H9 (cell line): ENCODE data around the gene CALHM4. TPM values are rescaled to one million over a fixed set of nuclear protein-coding genes. Genes with fewer than 3 reads are reported as not detected.

Experiments used
- DNase-seq: peaks from one replicate; pipeline ENCODE4 v3.0.0-alpha.2; 2017
- H2AFZ ChIP-seq: one replicate; pipeline ENCODE4 v1.6.1; 2013; ENCODE audit warnings: mild to moderate bottlenecking, low read length, control low read depth, moderate library complexity
- H2AK5ac ChIP-seq: 2 replicates; pipeline ENCODE4 v1.6.1; 2013; ENCODE audit warnings: low read length, control low read depth, mixed read lengths; ENCODE audit not compliant: insufficient read length
- H2BK120ac ChIP-seq: one replicate; pipeline ENCODE4 v1.6.1; 2013; ENCODE audit warnings: low read depth, mild to moderate bottlenecking, low read length, control low read depth, inconsistent platforms; ENCODE audit not compliant: poor library complexity, severe bottlenecking
- H2BK12ac ChIP-seq: 2 replicates; pipeline ENCODE4 v1.6.1; 2013; ENCODE audit warnings: low read length, control low read depth, mixed read lengths, low read depth; ENCODE audit not compliant: insufficient read length
- H2BK15ac ChIP-seq: 2 replicates; pipeline ENCODE4 v1.6.1; 2013; ENCODE audit warnings: low read depth, low read length, control low read depth
- H2BK20ac ChIP-seq: one replicate; pipeline ENCODE4 v1.6.1; 2013; ENCODE audit warnings: low read depth, mild to moderate bottlenecking, low read length, control low read depth, inconsistent platforms; ENCODE audit not compliant: poor library complexity, severe bottlenecking
- H2BK5ac ChIP-seq: 2 replicates; pipeline ENCODE4 v1.6.1; 2013; ENCODE audit warnings: low read length, control low read depth, mixed read lengths; ENCODE audit not compliant: insufficient read length
- H3K14ac ChIP-seq: 2 replicates; pipeline ENCODE4 v1.6.1; 2013; ENCODE audit warnings: low read length, control low read depth; ENCODE audit not compliant: insufficient read depth
- H3K18ac ChIP-seq: 2 replicates; pipeline ENCODE4 v1.6.1; 2013; ENCODE audit warnings: low read depth, mild to moderate bottlenecking, mixed read lengths, low read length, control low read depth; ENCODE audit not compliant: insufficient read length
- H3K23ac ChIP-seq: 2 replicates; pipeline ENCODE4 v1.6.1; 2013; ENCODE audit warnings: low read length, control low read depth, mixed read lengths, low read depth; ENCODE audit not compliant: insufficient read length
- H3K23me2 ChIP-seq: 2 replicates; pipeline ENCODE4 v1.6.1; 2013; ENCODE audit warnings: low read depth, mild to moderate bottlenecking, mixed read lengths, low read length, control low read depth; ENCODE audit not compliant: insufficient read length, poor library complexity, severe bottlenecking
- H3K27ac ChIP-seq: 2 replicates; pipeline ENCODE4 v1.5.1; 2013; ENCODE audit warnings: low read length, control low read depth, mixed read lengths, low read depth; ENCODE audit not compliant: insufficient read length
- H3K27me3 ChIP-seq: 2 replicates; pipeline ENCODE4 v1.6.1; 2013; ENCODE audit warnings: low read length, control low read depth, inconsistent platforms; ENCODE audit not compliant: insufficient read depth
- H3K4ac ChIP-seq: 2 replicates; pipeline ENCODE4 v1.6.1; 2013; ENCODE audit warnings: low read depth, mild to moderate bottlenecking, control low read depth, inconsistent platforms, low read length, moderate library complexity
- H3K4me1 ChIP-seq: 2 replicates; pipeline ENCODE4 v1.6.1; 2013; ENCODE audit warnings: low read length, control low read depth, inconsistent platforms; ENCODE audit not compliant: insufficient read depth
- H3K4me2 ChIP-seq: 2 replicates; pipeline ENCODE4 v1.6.1; 2013; ENCODE audit warnings: low read length, control low read depth, mixed read lengths; ENCODE audit not compliant: insufficient read length, insufficient read depth
- H3K56ac ChIP-seq: 2 replicates; pipeline ENCODE4 v1.6.1; 2013; ENCODE audit warnings: low read depth, mild to moderate bottlenecking, mixed read lengths, low read length, control low read depth; ENCODE audit not compliant: insufficient read length
- H3K79me1 ChIP-seq: 2 replicates; pipeline ENCODE4 v1.6.1; 2013; ENCODE audit warnings: low read depth, mild to moderate bottlenecking, moderate library complexity, low read length, control low read depth, inconsistent platforms; ENCODE audit not compliant: insufficient read depth, poor library complexity, severe bottlenecking
- H3K79me2 ChIP-seq: 2 replicates; pipeline ENCODE4 v1.6.1; 2013; ENCODE audit warnings: low read length, control low read depth, inconsistent platforms; ENCODE audit not compliant: insufficient read depth
- H3K9ac ChIP-seq: 2 replicates; pipeline ENCODE4 v1.6.1; 2013; ENCODE audit warnings: low read length, control low read depth, mixed read lengths; ENCODE audit not compliant: insufficient read length; ENCODE audit errors: extremely low read depth
- H3K9me3 ChIP-seq: one replicate; pipeline ENCODE4 v1.6.1; 2013; ENCODE audit warnings: low read depth, low read length, inconsistent platforms; ENCODE audit not compliant: control insufficient read depth
- H3T11ph ChIP-seq: one replicate; pipeline ENCODE4 v1.6.1; 2013; ENCODE audit warnings: mild to moderate bottlenecking, low read length, control low read depth, inconsistent platforms
- H4K20me1 ChIP-seq: one replicate; pipeline ENCODE4 v1.6.1; 2013; ENCODE audit not compliant: control insufficient read depth, insufficient read length, insufficient read depth
- H4K5ac ChIP-seq: 2 replicates; pipeline ENCODE4 v1.6.1; 2013; ENCODE audit warnings: low read depth, mild to moderate bottlenecking, mixed read lengths, low read length, control low read depth; ENCODE audit not compliant: insufficient read length
- H4K8ac ChIP-seq: replicated peaks from 2 replicates; pipeline ENCODE4 v1.6.1; 2013; ENCODE audit warnings: low read length, control low read depth, mixed read lengths, low read depth; ENCODE audit not compliant: insufficient read length
- H4K91ac ChIP-seq: 2 replicates; pipeline ENCODE4 v1.6.1; 2013; ENCODE audit warnings: low read depth, mild to moderate bottlenecking, moderate library complexity, mixed read lengths, low read length, control low read depth; ENCODE audit not compliant: insufficient read length
- H3K27ac Mint-ChIP-seq, 3 experiments: 2 replicates in 2 of 3; 3 replicates in 1 of 3; pipeline ENCODE4 v1.8.0; 2020 to 2021; ENCODE audit warnings: mixed read lengths in 3 of 3, mild to moderate bottlenecking in 1 of 3, moderate library complexity in 1 of 3
- H3K27me3 Mint-ChIP-seq: 2 replicates; pipeline ENCODE4 v1.8.0; 2021; ENCODE audit warnings: low read depth, mild to moderate bottlenecking, moderate library complexity, mixed read lengths
- H3K36me3 Mint-ChIP-seq, 3 experiments: 2 replicates in 2 of 3; 3 replicates in 1 of 3; pipeline ENCODE4 v1.8.0; 2020 to 2021; ENCODE audit warnings: low read depth in 3 of 3, mixed read lengths in 3 of 3; ENCODE audit not compliant: insufficient read depth in 1 of 3
- H3K4me1 Mint-ChIP-seq, 2 experiments: 2 replicates each; pipeline ENCODE4 v1.8.0; 2020; ENCODE audit warnings: mixed read lengths in 2 of 2
- H3K4me3 Mint-ChIP-seq, 2 experiments: 2 replicates in 1 of 2; 3 replicates in 1 of 2; pipeline ENCODE4 v1.8.0; 2020 to 2021; ENCODE audit warnings: mild to moderate bottlenecking in 2 of 2, mixed read lengths in 2 of 2, moderate library complexity in 1 of 2
- H3K9me3 Mint-ChIP-seq, 2 experiments: 2 replicates in 1 of 2; 3 replicates in 1 of 2; pipeline ENCODE4 v1.8.0; 2020; ENCODE audit warnings: mild to moderate bottlenecking in 2 of 2, mixed read lengths in 2 of 2, moderate library complexity in 1 of 2
- WGBS: extraction: QIAGEN DNeasy Blood & Tissue Kit; methylation state at CpG from one replicate; pipeline ENCODE4 v1.1.7; 2013; ENCODE audit warnings: missing lambda C conversion rate, low lambda C conversion rate, mixed read lengths; ENCODE audit not compliant: insufficient read length; ENCODE audit errors: extremely low coverage; 5-methylcytosine and 5-hydroxymethylcytosine counted together
- total RNA-seq: library from RNA; stranded (reverse); gene quantifications from 2 replicates; pipeline ENCODE4 v1.2.1, GENCODE V29; 2021
- TF ChIP-seq, protein P1 (sequence below): fragments of 200-600 bp; sonication (generic); conservative IDR thresholded peaks from 3 replicates; pipeline ENCODE4 v1.8.0; 2021; ENCODE audit warnings: antibody characterized with exemption, mild to moderate bottlenecking

CALHM4 gene
- total RNA-seq, 1 experiment from 2014 or later = not detected

GRCh38 chr6:116572162-116572561 is 18.6 kb downstream of the CALHM4 start:
- peaks cover 5% of the 10 kb centered on the region for H3K23me2 ChIP-seq
- Mint-ChIP-seq H3K36me3 (peaks cover 0 to 18% (median 0%) of the 10 kb centered on the region in 3 experiments; a peak in 4 of 7 replicates), H3K4me3 (peak overlapping the region; percentile 99 to 100), H3K27me3 (peaks cover 4% of the 10 kb centered on the region; the same call in 1 of the 2 replicates), H3K4me1 (peaks cover 12 to 16% of the 10 kb centered on the region in 2 experiments), H3K9me3 (no peaks in the 10 kb centered on the region), H3K27ac (peak overlapping the region; percentile 32 to 97 (median 97); a peak in 4 of 7 replicates)
- H3K18ac ChIP-seq = no peak overlapping the region
- no peak overlapping the region for H2AK5ac ChIP-seq
- H3K79me1 ChIP-seq = no peaks in the 10 kb centered on the region
- no peak overlapping the region for H3K14ac ChIP-seq
- H4K8ac ChIP-seq = no peak overlapping the region
- H3K56ac ChIP-seq = no peak overlapping the region
- peak overlapping the region; percentile 97 for H3K4me2 ChIP-seq
- no peak overlapping the region for H3K23ac ChIP-seq
- no peak overlapping the region for H2BK12ac ChIP-seq
- H3K27ac ChIP-seq = no peak overlapping the region
- H3K4ac ChIP-seq = no peak overlapping the region
- no peak overlapping the region for H2BK20ac ChIP-seq
- no peak overlapping the region for H2BK120ac ChIP-seq
- WGBS = no CpG with 5 or more reads among the region's 7 CpGs
- DNase-seq = no peak
- no peak overlapping the region for H2AFZ ChIP-seq
- TF ChIP-seq, protein P1, sequence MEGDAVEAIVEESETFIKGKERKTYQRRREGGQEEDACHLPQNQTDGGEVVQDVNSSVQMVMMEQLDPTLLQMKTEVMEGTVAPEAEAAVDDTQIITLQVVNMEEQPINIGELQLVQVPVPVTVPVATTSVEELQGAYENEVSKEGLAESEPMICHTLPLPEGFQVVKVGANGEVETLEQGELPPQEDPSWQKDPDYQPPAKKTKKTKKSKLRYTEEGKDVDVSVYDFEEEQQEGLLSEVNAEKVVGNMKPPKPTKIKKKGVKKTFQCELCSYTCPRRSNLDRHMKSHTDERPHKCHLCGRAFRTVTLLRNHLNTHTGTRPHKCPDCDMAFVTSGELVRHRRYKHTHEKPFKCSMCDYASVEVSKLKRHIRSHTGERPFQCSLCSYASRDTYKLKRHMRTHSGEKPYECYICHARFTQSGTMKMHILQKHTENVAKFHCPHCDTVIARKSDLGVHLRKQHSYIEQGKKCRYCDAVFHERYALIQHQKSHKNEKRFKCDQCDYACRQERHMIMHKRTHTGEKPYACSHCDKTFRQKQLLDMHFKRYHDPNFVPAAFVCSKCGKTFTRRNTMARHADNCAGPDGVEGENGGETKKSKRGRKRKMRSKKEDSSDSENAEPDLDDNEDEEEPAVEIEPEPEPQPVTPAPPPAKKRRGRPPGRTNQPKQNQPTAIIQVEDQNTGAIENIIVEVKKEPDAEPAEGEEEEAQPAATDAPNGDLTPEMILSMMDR = no peak
- H4K91ac ChIP-seq = no peak overlapping the region
- H3K27me3 ChIP-seq = no peaks in the 10 kb centered on the region
- peaks cover 8% of the 10 kb centered on the region; the same call in 1 of the 2 replicates for H3K79me2 ChIP-seq
- H3K4me1 ChIP-seq = peaks cover 2% of the 10 kb centered on the region; the same call in 1 of the 2 replicates
- H2BK5ac ChIP-seq = no peak overlapping the region
- no peaks in the 10 kb centered on the region for H4K20me1 ChIP-seq
- H3T11ph ChIP-seq = no peak overlapping the region
- no peaks in the 10 kb centered on the region for H3K9me3 ChIP-seq
- peak overlapping the region; percentile 95 for H3K9ac ChIP-seq
- H2BK15ac ChIP-seq = no peak overlapping the region
- H4K5ac ChIP-seq = no peak overlapping the region
